GM10266 (cell line): Measurements from ENCODE around the gene NEGR1.

Source experiments
- DNase-seq: peaks from one replicate; pipeline ENCODE4 v3.0.0; 2012; ENCODE audit errors: extremely low spot score
- CTCF ChIP-seq: IDR thresholded peaks from 2 replicates; pipeline ENCODE4 v1.5.1; 2012; ENCODE audit warnings: mild to moderate bottlenecking, low read depth; ENCODE audit not compliant: control insufficient read depth, insufficient read depth; ENCODE audit errors: missing control alignments

Gene NEGR1

DNA sequence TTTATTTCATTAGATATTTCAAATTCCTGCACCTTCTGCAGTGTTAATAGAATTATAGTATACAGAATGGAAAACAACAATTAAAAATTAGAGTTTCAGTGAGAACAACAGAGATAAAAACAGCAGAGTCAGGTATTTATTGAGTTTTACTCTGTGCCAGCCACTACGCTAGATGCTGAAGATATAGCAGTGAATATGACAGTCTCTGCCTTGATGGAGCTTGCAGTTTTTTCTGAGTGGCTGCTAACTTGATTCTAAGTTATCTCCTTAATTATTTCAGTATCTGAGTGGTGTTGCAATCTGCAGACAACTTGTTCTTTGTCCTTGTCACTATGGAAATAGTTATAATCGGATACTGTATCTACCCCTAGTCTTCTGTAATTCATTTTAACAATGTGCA is 817.2 kb downstream of the NEGR1 start:
- no peak for TF ChIP-seq CTCF
- DNase-seq = no peak

DNA sequence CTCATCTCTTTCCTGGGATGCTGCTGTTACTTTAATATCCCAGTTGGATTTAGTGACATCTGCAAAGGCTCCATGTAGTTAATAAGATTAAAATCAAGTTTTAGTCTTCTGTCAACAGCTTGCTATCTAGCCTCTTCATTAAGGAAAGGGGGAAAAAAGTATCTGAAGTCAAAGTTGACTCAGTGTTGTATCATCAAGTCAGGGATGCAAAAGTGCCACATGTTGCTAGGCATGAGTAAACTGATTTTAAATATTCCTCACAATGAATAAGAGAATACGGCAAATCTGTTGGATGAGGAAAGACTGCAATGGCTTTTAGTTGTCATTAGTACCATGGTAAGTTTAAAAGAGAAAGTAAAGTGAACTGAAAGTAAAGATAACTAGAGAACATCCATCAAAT is 818.3 kb downstream of the NEGR1 start:
- TF ChIP-seq CTCF = no peak
- DNase-seq = no peak

DNA sequence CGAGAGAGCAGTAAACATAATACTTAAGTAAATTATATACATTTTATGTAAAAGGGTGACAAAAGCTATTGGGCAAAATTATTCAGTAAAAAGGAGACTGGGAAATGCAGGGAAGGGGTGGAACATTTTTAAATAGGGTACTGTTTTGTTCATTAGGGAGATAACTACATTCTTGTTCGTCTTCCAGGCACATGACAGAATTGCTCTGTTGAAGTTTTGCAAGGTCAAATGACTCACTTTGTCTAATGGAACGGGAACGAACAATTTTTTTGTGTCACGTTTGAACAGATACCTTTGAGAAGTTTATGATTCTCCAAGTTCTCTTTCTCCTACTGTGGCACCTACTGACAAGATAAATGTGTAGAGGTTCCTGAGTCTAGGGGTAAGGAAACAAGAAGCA is 819.2 kb downstream of the NEGR1 start:
- no peak for DNase-seq
- no peak for TF ChIP-seq CTCF

- no peak for TF ChIP-seq CTCF
- no peak for DNase-seq
Measured at GRCh38 chr1:71462247-71462646, 820.1 kb downstream of the NEGR1 start.

DNA sequence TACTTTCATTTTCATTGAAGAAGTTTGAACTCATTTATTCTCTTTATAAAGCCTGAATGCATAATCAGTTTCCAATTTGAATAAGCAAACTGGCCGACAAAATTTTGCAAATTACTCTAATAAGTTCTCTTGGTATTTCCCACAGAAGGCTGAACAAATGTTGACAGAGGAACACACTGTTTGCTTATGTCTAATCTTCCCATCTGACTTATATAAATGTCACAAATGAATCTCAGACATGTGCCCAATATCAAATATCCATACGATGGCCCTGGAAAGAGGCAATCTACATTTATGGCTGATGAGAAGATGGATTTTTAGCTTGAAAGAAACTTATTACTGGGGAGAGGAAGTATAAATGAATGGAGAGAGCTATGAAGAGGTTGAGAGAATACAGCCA is 820.9 kb downstream of the NEGR1 start:
- no peak for TF ChIP-seq CTCF
- DNase-seq = no peak

- no peak for DNase-seq
- TF ChIP-seq CTCF = no peak
Measured at GRCh38 chr1:71448444-71448843, 833.9 kb downstream of the NEGR1 start.

- no peak for DNase-seq
- no peak for TF ChIP-seq CTCF
Measured at GRCh38 chr1:71438626-71439025, 843.7 kb downstream of the NEGR1 start.
